ENCODE data around the gene CCDC190.

The CCDC190 gene

GRCh38 chr1:162878000-162878596, 17.1 kb upstream of the CCDC190 start:
- no peak overlapping the region for H3K9ac ChIP-seq
- no peaks in the 10 kb centered on the region for H3K27me3 ChIP-seq (ENCODE audit: insufficient read depth, low read depth)
- H3K36me3 ChIP-seq (ENCODE audit: insufficient read depth): no peaks in the 10 kb centered on the region
- no peak overlapping the region for H3K4me2 ChIP-seq
- H3K4me3 ChIP-seq (IDR thresholded peaks at IDR 0.05; ENCODE audit: insufficient read depth, low read depth, low read length): no peak overlapping the region
- no peaks in the 10 kb centered on the region for H3K79me2 ChIP-seq (ENCODE audit: insufficient read depth, low read depth)
- peak; percentile 99 for TF ChIP-seq CTCF (conservative IDR thresholded peaks at IDR 0.05; ENCODE audit: low read depth, low read length)
- no peaks in the 10 kb centered on the region for H3K4me1 ChIP-seq (ENCODE audit: low read depth, poor library complexity, severe bottlenecking)
- H2AFZ ChIP-seq (ENCODE audit: low read depth): no peak overlapping the region
- H3K27ac ChIP-seq: no peak overlapping the region
- no peaks in the 10 kb centered on the region for H4K20me1 ChIP-seq (ENCODE audit: insufficient read depth)

- no peaks in the 10 kb centered on the region for H4K20me1 ChIP-seq (ENCODE audit: insufficient read depth)
- no peak overlapping the region for H3K27ac ChIP-seq
- no peaks in the 10 kb centered on the region for H3K36me3 ChIP-seq (ENCODE audit: insufficient read depth)
- TF ChIP-seq CTCF (conservative IDR thresholded peaks at IDR 0.05; ENCODE audit: low read depth, low read length): no peak
- H3K9ac ChIP-seq: no peak overlapping the region
- H3K4me1 ChIP-seq (ENCODE audit: low read depth, poor library complexity, severe bottlenecking): no peaks in the 10 kb centered on the region
- no peaks in the 10 kb centered on the region for H3K27me3 ChIP-seq (ENCODE audit: insufficient read depth, low read depth)
- no peak overlapping the region for H2AFZ ChIP-seq (ENCODE audit: low read depth)
- H3K4me2 ChIP-seq: no peak overlapping the region
- no peaks in the 10 kb centered on the region for H3K79me2 ChIP-seq (ENCODE audit: insufficient read depth, low read depth)
- H3K4me3 ChIP-seq (IDR thresholded peaks at IDR 0.05; ENCODE audit: insufficient read depth, low read depth, low read length): no peak overlapping the region
Observed at GRCh38 chr1:162877412-162877811, 16.4 kb upstream of the CCDC190 start.

- H3K27me3 ChIP-seq (ENCODE audit: insufficient read depth, low read depth): no peaks in the 10 kb centered on the region
- no peaks in the 10 kb centered on the region for H3K4me1 ChIP-seq (ENCODE audit: low read depth, poor library complexity, severe bottlenecking)
- H4K20me1 ChIP-seq (ENCODE audit: insufficient read depth): no peaks in the 10 kb centered on the region
- H3K36me3 ChIP-seq (ENCODE audit: insufficient read depth): no peaks in the 10 kb centered on the region
- no peak for TF ChIP-seq CTCF (conservative IDR thresholded peaks at IDR 0.05; ENCODE audit: low read depth, low read length)
- H3K9ac ChIP-seq: no peak overlapping the region
- no peak overlapping the region for H3K4me3 ChIP-seq (IDR thresholded peaks at IDR 0.05; ENCODE audit: insufficient read depth, low read depth, low read length)
- no peaks in the 10 kb centered on the region for H3K79me2 ChIP-seq (ENCODE audit: insufficient read depth, low read depth)
- H2AFZ ChIP-seq (ENCODE audit: low read depth): no peak overlapping the region
- H3K4me2 ChIP-seq: no peak overlapping the region
- H3K27ac ChIP-seq: no peak overlapping the region
Observed at GRCh38 chr1:162876751-162877150, 15.8 kb upstream of the CCDC190 start.

GRCh38 chr1:162873671-162874666, 13.0 kb upstream of the CCDC190 start:
- Histone ChIP-seq H3K4me3 (IDR thresholded peaks at IDR 0.05; ENCODE audit: insufficient read depth, low read depth, low read length) (no peak overlapping the region), H2AFZ (ENCODE audit: low read depth) (no peak overlapping the region), H3K9ac (no peak overlapping the region), H4K20me1 (ENCODE audit: insufficient read depth) (no peaks in the 10 kb centered on the region), H3K4me1 (ENCODE audit: low read depth, poor library complexity, severe bottlenecking) (no peaks in the 10 kb centered on the region), H3K36me3 (ENCODE audit: insufficient read depth) (no peaks in the 10 kb centered on the region), H3K27ac (no peak overlapping the region), H3K4me2 (no peak overlapping the region), H3K79me2 (ENCODE audit: insufficient read depth, low read depth) (no peaks in the 10 kb centered on the region), H3K27me3 (ENCODE audit: insufficient read depth, low read depth) (no peaks in the 10 kb centered on the region)
- TF ChIP-seq CTCF (conservative IDR thresholded peaks at IDR 0.05; ENCODE audit: low read depth, low read length): no peak
